Activated CD8-positive, alpha-beta memory T cell treated with anti-CD3 and anti-CD28 coated beads for 36 hours (primary cell): Measurements from ENCODE around the gene RIPK1. TPM values are rescaled to one million over a fixed set of nuclear protein-coding genes. Genes with fewer than 3 reads are reported as not detected.
"Not testable (repeated sequence)": the region's sequence is repeated elsewhere in the genome, so short reads cannot be mapped to it uniquely, and the experiment has no call there.

Experiments used
- CTCF ChIA-PET: fragments of 350-600 bp; sonication (Branson Sonifier 250); formaldehyde crosslinking; loops from one replicate; lab custom pipeline; 2021; ENCODE audit warnings: antibody characterized with exemption; lab: Charles Lee
- POLR2A ChIA-PET: fragments of 350-600 bp; sonication (Branson Sonifier 250); formaldehyde crosslinking; loops from one replicate; lab custom pipeline; 2021; ENCODE audit warnings: antibody characterized with exemption; lab: Charles Lee
- total RNA-seq, 2 experiments: library from RNA; stranded (reverse); gene quantifications; one replicate each; pipeline ENCODE4 v1.2.3, GENCODE V29; 2021

Gene RIPK1
- total RNA-seq, 2 experiments from 2014 or later: 16.8 to 17.0 TPM

GRCh38 chr6:3039384-3039783 is 28.9 kb upstream of the RIPK1 start:
- POLR2A ChIA-PET: no interaction called here

GRCh38 chr6:3041147-3041546 is 27.1 kb upstream of the RIPK1 start:
- ChIA-PET CTCF (no interaction called here), POLR2A (interaction anchor here (1.1 kb wide), 1 partner anchor 17 kb away, joined by 4 read pairs; no protein-coding TSS in a partner anchor)

More at GRCh38 chr6:3039384-3039783, 28.9 kb upstream of the RIPK1 start:
- CTCF ChIA-PET: interaction anchor here (1.3 kb wide), 1 partner anchor 12 kb away, joined by 3 read pairs; no protein-coding TSS in a partner anchor

- ChIA-PET CTCF (no interaction called here), POLR2A (interaction anchor here (1.1 kb wide), 1 partner anchor 18 kb away, joined by 4 read pairs; no protein-coding TSS in a partner anchor)
Observed at GRCh38 chr6:3041606-3042005, 26.7 kb upstream of the RIPK1 start.

- ChIA-PET CTCF (no interaction called here), POLR2A (no interaction called here)
Observed at GRCh38 chr6:3045369-3045768, 22.9 kb upstream of the RIPK1 start.

- ChIA-PET POLR2A (no interaction called here), CTCF (no interaction called here)
Observed at GRCh38 chr6:3045777-3046176, 22.5 kb upstream of the RIPK1 start.

GRCh38 chr6:3046295-3046694 is 22.0 kb upstream of the RIPK1 start:
- ChIA-PET POLR2A (no interaction called here), CTCF (no interaction called here)

GRCh38 chr6:3048009-3048408 is 20.3 kb upstream of the RIPK1 start:
- CTCF ChIA-PET, POLR2A ChIA-PET: not testable (repeated sequence)

GRCh38 chr6:3052481-3053230 is 15.6 kb upstream of the RIPK1 start:
- CTCF ChIA-PET: interaction anchor here (1.5 to 1.9 kb wide), 3 partner anchors 27 to 61 kb away, joined by 4 to 7 read pairs (median 5); no protein-coding TSS in a partner anchor
- POLR2A ChIA-PET: interaction anchor here (0.6 to 1.3 kb wide), 7 partner anchors 11 to 199 kb away, joined by 3 to 5 read pairs (median 3); partner anchors contain the start of gene RIPK1

- ChIA-PET CTCF (interaction anchor here (1.0 to 1.9 kb wide), 6 partner anchors 15 to 63 kb away, joined by 3 to 7 read pairs (median 4); partner anchors contain the start of gene RIPK1), POLR2A (interaction anchor here (0.6 to 1.3 kb wide), 9 partner anchors 11 to 796 kb away, joined by 3 to 7 read pairs (median 4); partner anchors contain the start of gene RIPK1)
Observed at GRCh38 chr6:3053231-3053508, 15.1 kb upstream of the RIPK1 start.

GRCh38 chr6:3054229-3055157 is 13.8 kb upstream of the RIPK1 start:
- CTCF ChIA-PET: interaction anchor here (1.0 to 1.9 kb wide), 7 partner anchors 14 to 64 kb away, joined by 3 to 7 read pairs (median 4); partner anchors contain the start of gene RIPK1

GRCh38 chr6:3055158-3055499 is 13.2 kb upstream of the RIPK1 start:
- POLR2A ChIA-PET, CTCF ChIA-PET: not testable (repeated sequence)

More at GRCh38 chr6:3054229-3055157, 13.8 kb upstream of the RIPK1 start:
- POLR2A ChIA-PET: interaction anchor here (1.0 to 1.3 kb wide), 5 partner anchors 9 to 65 kb away, joined by 3 to 6 read pairs (median 4); partner anchors contain the start of gene RIPK1

- POLR2A ChIA-PET: no interaction called here
- CTCF ChIA-PET: interaction anchor here (0.6 to 1.6 kb wide), 3 partner anchors 55 to 643 kb away, joined by 3 to 4 read pairs (median 3); no protein-coding TSS in a partner anchor
Observed at GRCh38 chr6:3057063-3057770, 11.1 kb upstream of the RIPK1 start.

- POLR2A ChIA-PET: no interaction called here
Observed at GRCh38 chr6:3058957-3059356, 9.3 kb upstream of the RIPK1 start.

GRCh38 chr6:3060092-3060491 is 8.2 kb upstream of the RIPK1 start:
- CTCF ChIA-PET: interaction anchor here (1.1 kb wide), 1 partner anchor 60 kb away, joined by 3 read pairs; the partner anchor contains the start of gene NQO2

More at GRCh38 chr6:3058957-3059356, 9.3 kb upstream of the RIPK1 start:
- CTCF ChIA-PET: interaction anchor here (0.7 to 1.1 kb wide), 2 partner anchors 58 to 69 kb away, joined by 3 read pairs; no protein-coding TSS in a partner anchor

GRCh38 chr6:3061501-3061941 is 6.8 kb upstream of the RIPK1 start:
- CTCF ChIA-PET: interaction anchor here (1.9 kb wide), 1 partner anchor 60 kb away, joined by 4 read pairs; no protein-coding TSS in a partner anchor
- POLR2A ChIA-PET: interaction anchor here (0.5 kb wide), 1 partner anchor 14 kb away, joined by 5 read pairs; no protein-coding TSS in a partner anchor

More at GRCh38 chr6:3060092-3060491, 8.2 kb upstream of the RIPK1 start:
- POLR2A ChIA-PET: not testable (repeated sequence)

GRCh38 chr6:3063340-3063732 is 5.0 kb upstream of the RIPK1 start:
- ChIA-PET POLR2A (interaction anchor here (0.5 to 1.0 kb wide), 8 partner anchors 10 to 298 kb away, joined by 3 to 11 read pairs (median 5); partner anchors contain the start of genes NQO2 and WRNIP1), CTCF (interaction anchor here (1.5 kb wide), 1 partner anchor 41 kb away, joined by 3 read pairs; no protein-coding TSS in a partner anchor)

- ChIA-PET POLR2A (interaction anchor here (0.6 to 1.0 kb wide), 10 partner anchors 10 to 299 kb away, joined by 3 to 11 read pairs (median 6); partner anchors contain the start of genes NQO2 and WRNIP1), CTCF (interaction anchor here (0.6 to 1.5 kb wide), 2 partner anchors 40 to 201 kb away, joined by 3 read pairs; no protein-coding TSS in a partner anchor)
Observed at GRCh38 chr6:3063733-3064700, 4.3 kb upstream of the RIPK1 start.
